PFSK-1 (cell line): ENCODE measurements around the gene CCR3.

Experiments
- SIN3A ChIP-seq: IDR thresholded peaks from 2 replicates; pipeline ENCODE4 v1.6.1; 2012; ENCODE audit warnings: mild to moderate bottlenecking, low read length, moderate library complexity, borderline replicate concordance; ENCODE audit not compliant: insufficient read depth
- TAF1 ChIP-seq: IDR thresholded peaks from 2 replicates; pipeline ENCODE4 v1.6.1; 2012; ENCODE audit warnings: low read length, control low read depth, borderline replicate concordance; ENCODE audit not compliant: insufficient read depth

- TF ChIP-seq TAF1 (no peak), SIN3A (no peak)
These were observed 2.9 kb downstream of the CCR3 start for GRCh38 chr3:46245146-46245545.
